PC-3 (cell line): ENCODE data around the gene KCTD10. TPM values are rescaled to one million over a fixed set of nuclear protein-coding genes. Genes with fewer than 3 reads are reported as not detected.

Experiments used
- ATAC-seq: fragments of 200-7000 bp; cut with Tn5 transposase; 2 replicates; pipeline ENCODE4 v1.9.1; 2020; ENCODE audit warnings: mild to moderate bottlenecking, moderate library complexity
- BruUV-seq: library from RNA; stranded (reverse); fragments of 400-500 nt; replicated peaks from 2 replicates; lab custom pipeline; 2021; lab: Mats Ljungman, UMichigan
- CTCF ChIA-PET: fragments of 300-600 bp; sonication (Branson Sonifier 250); formaldehyde crosslinking; loops from one replicate; lab custom pipeline; 2022; ENCODE audit warnings: antibody characterized with exemption; lab: Charles Lee
- POLR2A ChIA-PET: fragments of 300-600 bp; sonication (Branson Sonifier 250); formaldehyde crosslinking; loops from one replicate; lab custom pipeline; 2022; ENCODE audit warnings: antibody characterized with exemption; ENCODE audit not compliant: unreplicated experiment; lab: Charles Lee
- DNase-seq: peaks from one replicate; pipeline ENCODE4 v3.0.0-alpha.2; 2015
- H2AFZ ChIP-seq: fragments of 300-600 bp; sonication (generic); 2 replicates; pipeline ENCODE4 v1.6.0; 2016; ENCODE audit warnings: antibody characterized with exemption, low read length
- H3F3A ChIP-seq: fragments of 300-600 bp; sonication (generic); one replicate; pipeline ENCODE4 v1.6.0; 2017; ENCODE audit warnings: antibody characterized with exemption, low read length, control low read depth, mild to moderate bottlenecking; ENCODE audit not compliant: unreplicated experiment
- H3K27ac ChIP-seq: fragments of 300-600 bp; sonication (generic); 2 replicates; pipeline ENCODE4 v1.5.1; 2016; ENCODE audit warnings: mild to moderate bottlenecking, low read length
- H3K27me3 ChIP-seq: fragments of 300-600 bp; sonication (generic); 2 replicates; pipeline ENCODE4 v1.6.1; 2016; ENCODE audit warnings: low read length, mixed read lengths
- H3K36me3 ChIP-seq: fragments of 300-600 bp; sonication (generic); 2 replicates; pipeline ENCODE4 v1.6.1; 2016; ENCODE audit warnings: low read depth, mixed run types, low read length, mixed read lengths
- H3K4me1 ChIP-seq: fragments of 300-600 bp; sonication (generic); 2 replicates; pipeline ENCODE4 v1.5.1; 2016; ENCODE audit warnings: low read length; ENCODE audit not compliant: insufficient read depth
- H3K4me2 ChIP-seq: fragments of 300-600 bp; sonication (generic); 2 replicates; pipeline ENCODE4 v1.6.0; 2016; ENCODE audit warnings: low read length
- H3K4me3 ChIP-seq: fragments of 300-600 bp; sonication (generic); 2 replicates; pipeline ENCODE4 v1.5.1; 2016; ENCODE audit warnings: mild to moderate bottlenecking, low read length, mixed read lengths
- H3K79me2 ChIP-seq: fragments of 300-600 bp; sonication (generic); 2 replicates; pipeline ENCODE4 v1.6.1; 2017; ENCODE audit warnings: low read length, mixed read lengths
- H3K9ac ChIP-seq: fragments of 300-600 bp; sonication (generic); 2 replicates; pipeline ENCODE4 v1.6.0; 2016; ENCODE audit warnings: mild to moderate bottlenecking, low read length
- H3K9me2 ChIP-seq: fragments of 300-600 bp; sonication (generic); replicated peaks from 2 replicates; pipeline ENCODE4 v1.6.1; 2016; ENCODE audit warnings: mixed run types, low read length, mixed read lengths
- H3K9me3 ChIP-seq: fragments of 300-600 bp; sonication (generic); 2 replicates; pipeline ENCODE4 v1.6.1; 2016; ENCODE audit warnings: low read length, mixed read lengths
- H4K20me1 ChIP-seq: fragments of 300-600 bp; sonication (generic); 2 replicates; pipeline ENCODE4 v1.6.1; 2016; ENCODE audit warnings: low read length, mixed read lengths
- EZH2 ChIP-seq: fragments of 300-600 bp; sonication (generic); IDR thresholded peaks from one replicate; pipeline ENCODE4 v1.6.1; 2017; ENCODE audit warnings: antibody characterized with exemption, mild to moderate bottlenecking, low read length; ENCODE audit not compliant: unreplicated experiment
- EZH2phosphoT487 ChIP-seq: fragments of 300-600 bp; sonication (generic); IDR thresholded peaks from 2 replicates; pipeline ENCODE4 v1.6.1; 2018; ENCODE audit warnings: mild to moderate bottlenecking, antibody characterized with exemption, low read length, borderline replicate concordance
- intact Hi-C: fragments of 100-400 bp; cut with micrococcal nuclease; formaldehyde crosslinking; loops from 2 replicates; pipeline ENCODE4 v1.9.0; 2023
- total RNA-seq: library from RNA; depleted of rRNA; stranded (reverse); fragments of >200 nt; gene quantifications from 2 replicates; pipeline ENCODE4 v1.2.3, GENCODE V29; 2014
- TF ChIP-seq, protein P1 (sequence below): fragments of 300-600 bp; sonication (generic); conservative IDR thresholded peaks from 2 replicates; pipeline ENCODE4 v1.5.1; 2017; ENCODE audit warnings: antibody characterized with exemption, low read depth, mild to moderate bottlenecking, low read length

KCTD10 gene
- total RNA-seq, 1 experiment from 2014 or later, result 42.3 TPM

DNA sequence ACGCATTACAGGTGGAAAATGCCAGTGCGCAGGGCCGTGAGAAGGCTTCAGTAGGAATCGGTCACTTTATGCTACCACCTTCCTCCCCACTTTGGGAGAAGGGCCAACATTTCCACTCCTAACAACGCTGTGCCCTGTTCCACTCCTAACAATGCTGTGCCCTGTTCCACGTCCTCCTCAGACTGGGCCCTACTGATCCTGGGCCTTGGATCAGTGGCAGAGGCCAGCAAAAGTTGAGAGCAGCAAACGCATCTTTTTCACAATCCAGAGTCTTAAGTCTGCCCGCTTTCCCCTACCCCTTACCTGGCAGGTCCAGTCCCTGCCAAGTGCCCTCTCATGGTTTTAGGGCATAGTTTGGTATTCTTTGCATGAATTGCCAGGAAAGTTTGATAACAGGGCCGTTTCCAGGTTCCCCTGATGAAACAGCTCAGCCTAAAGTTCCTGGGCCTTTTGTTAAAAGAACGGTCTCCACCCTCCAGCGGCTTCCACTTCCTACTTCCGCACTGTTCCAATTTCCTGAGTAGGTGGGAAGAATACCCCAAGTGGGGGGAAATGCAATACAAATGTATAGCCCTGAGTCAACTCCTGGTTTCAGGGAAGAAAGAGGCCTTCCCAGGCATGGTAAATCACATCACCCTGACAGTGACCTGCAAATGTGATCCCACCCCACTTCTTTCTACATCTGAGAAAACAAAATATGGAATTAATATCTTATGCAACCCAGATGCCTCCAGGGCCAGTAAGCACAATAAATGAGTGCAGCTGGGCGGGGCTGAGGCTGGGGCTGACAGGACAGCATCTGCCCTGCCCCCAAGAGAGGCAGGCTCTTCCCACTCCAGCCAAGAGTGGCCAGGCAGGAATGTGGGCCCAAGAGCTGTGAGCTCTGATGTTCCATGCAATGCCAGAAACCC is 15.0 kb downstream of the KCTD10 start:
- Histone ChIP-seq H3K4me3 (peak overlapping the region; percentile 46; the same call in 1 of the 2 replicates), H3K27ac (peak overlapping the region; percentile 85), H3K9me3 (no peaks in the 10 kb centered on the region), H3K79me2 (peaks cover 86% of the 10 kb centered on the region), H3K4me2 (peak overlapping the region; percentile 78), H4K20me1 (no peaks in the 10 kb centered on the region), H3K36me3 (peaks cover 31% of the 10 kb centered on the region), H3K27me3 (no peaks in the 10 kb centered on the region), H3K4me1 (peaks cover 60% of the 10 kb centered on the region), H3F3A (peaks cover 18% of the 10 kb centered on the region), H2AFZ (no peak overlapping the region), H3K9me2 (no peaks in the 10 kb centered on the region), H3K9ac (peak overlapping the region; percentile 28)
- POLR2A ChIA-PET, result interaction anchor here (2.3 kb wide), 1 partner anchor 15 kb away, joined by 14 read pairs; the partner anchor contains the start of genes KCTD10 and UBE3B
- peak; percentile 74 for ATAC-seq
- CTCF ChIA-PET, result interaction anchor here (0.5 to 1.5 kb wide), 2 partner anchors 29 to 31 kb away, joined by 4 to 16 read pairs; no protein-coding TSS in a partner anchor
- TF ChIP-seq EZH2phosphoT487 (no peak), EZH2 (no peak)
- TF ChIP-seq, protein P1, sequence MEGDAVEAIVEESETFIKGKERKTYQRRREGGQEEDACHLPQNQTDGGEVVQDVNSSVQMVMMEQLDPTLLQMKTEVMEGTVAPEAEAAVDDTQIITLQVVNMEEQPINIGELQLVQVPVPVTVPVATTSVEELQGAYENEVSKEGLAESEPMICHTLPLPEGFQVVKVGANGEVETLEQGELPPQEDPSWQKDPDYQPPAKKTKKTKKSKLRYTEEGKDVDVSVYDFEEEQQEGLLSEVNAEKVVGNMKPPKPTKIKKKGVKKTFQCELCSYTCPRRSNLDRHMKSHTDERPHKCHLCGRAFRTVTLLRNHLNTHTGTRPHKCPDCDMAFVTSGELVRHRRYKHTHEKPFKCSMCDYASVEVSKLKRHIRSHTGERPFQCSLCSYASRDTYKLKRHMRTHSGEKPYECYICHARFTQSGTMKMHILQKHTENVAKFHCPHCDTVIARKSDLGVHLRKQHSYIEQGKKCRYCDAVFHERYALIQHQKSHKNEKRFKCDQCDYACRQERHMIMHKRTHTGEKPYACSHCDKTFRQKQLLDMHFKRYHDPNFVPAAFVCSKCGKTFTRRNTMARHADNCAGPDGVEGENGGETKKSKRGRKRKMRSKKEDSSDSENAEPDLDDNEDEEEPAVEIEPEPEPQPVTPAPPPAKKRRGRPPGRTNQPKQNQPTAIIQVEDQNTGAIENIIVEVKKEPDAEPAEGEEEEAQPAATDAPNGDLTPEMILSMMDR, result no peak
- peak; percentile 94 for DNase-seq
- BruUV-seq, result no TSS peak
- intact Hi-C loops, result no loop called here

DNA sequence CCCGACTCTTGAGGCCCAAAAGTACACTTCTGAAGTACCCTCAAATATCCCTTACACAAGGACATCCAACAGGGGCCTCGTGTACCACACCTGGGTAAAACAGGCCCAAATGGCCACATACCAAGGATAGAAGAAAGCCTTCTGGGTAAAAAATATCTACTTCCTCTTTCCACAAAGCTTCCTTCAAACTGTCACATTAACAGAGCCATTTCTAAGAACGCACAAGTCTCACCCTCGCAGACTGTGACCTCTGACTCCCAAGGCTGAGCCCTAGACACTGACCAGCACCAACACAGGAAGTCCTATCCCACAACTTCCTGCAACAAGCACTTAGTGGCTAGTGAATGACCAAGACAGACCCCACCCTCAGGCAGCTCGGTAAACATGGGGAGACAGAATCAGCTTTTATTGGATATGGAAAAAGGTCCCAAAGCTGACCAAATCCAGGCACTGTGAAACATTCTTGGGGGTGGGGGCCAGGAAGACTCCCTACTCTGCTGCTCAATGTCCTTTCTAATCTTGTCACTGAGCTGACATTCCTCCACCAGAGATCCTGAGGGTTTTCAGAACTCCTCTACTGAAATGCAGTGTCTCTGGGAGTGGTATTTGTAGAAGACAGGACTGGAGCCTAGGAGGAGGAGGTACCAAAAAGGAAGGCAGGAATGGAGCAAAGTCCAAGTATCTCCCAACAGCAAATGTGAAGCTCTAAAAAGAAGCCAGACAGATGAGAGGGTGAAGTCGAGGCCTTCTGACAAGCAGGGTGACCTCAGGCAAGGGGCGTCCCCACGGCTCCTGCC is 15.9 kb downstream of the KCTD10 start:
- DNase-seq, result peak; percentile 53
- Histone ChIP-seq H3K27ac (peak overlapping the region; percentile 85), H3K9me3 (no peaks in the 10 kb centered on the region), H3K4me3 (peak overlapping the region; percentile 46; the same call in 1 of the 2 replicates), H4K20me1 (no peaks in the 10 kb centered on the region), H3K27me3 (no peaks in the 10 kb centered on the region), H3K4me2 (peak overlapping the region; percentile 78), H3K79me2 (peaks cover 78% of the 10 kb centered on the region), H3K36me3 (peaks cover 40% of the 10 kb centered on the region), H3K4me1 (peaks cover 62% of the 10 kb centered on the region), H2AFZ (no peak overlapping the region), H3F3A (peaks cover 18% of the 10 kb centered on the region), H3K9ac (peak overlapping the region; percentile 24), H3K9me2 (no peaks in the 10 kb centered on the region)
- TF ChIP-seq EZH2phosphoT487 (no peak), EZH2 (no peak)
- TF ChIP-seq, protein P1, result no peak
- intact Hi-C loops, result no loop called here
- CTCF ChIA-PET, result interaction anchor here (0.5 kb wide), 1 partner anchor 33 kb away, joined by 4 read pairs; no protein-coding TSS in a partner anchor
- no TSS peak for BruUV-seq
- POLR2A ChIA-PET, result no interaction called here
- peak; percentile 47 for ATAC-seq
